OCI-LY3 (cell line): ENCODE results near the gene MAPK14.

Experiments used
- CTCF ChIP-seq: fragments of 200-600, 300-600 bp; sonication (generic); IDR thresholded peaks from 2 replicates; pipeline ENCODE4 v1.5.1; 2014; ENCODE audit warnings: antibody characterized with exemption, low read length, low read depth
- EZH2phosphoT487 ChIP-seq: fragments of 200-600 bp; shearing (Covaris generic); IDR thresholded peaks from 2 replicates; pipeline ENCODE4 v1.6.1; 2018; ENCODE audit warnings: antibody characterized with exemption, mixed run types, low read depth

- TF ChIP-seq CTCF (no peak), EZH2phosphoT487 (no peak)
These were observed 108.9 kb downstream of the MAPK14 start for GRCh38 chr6:36136551-36136950.
